ENCODE data around the gene LY6G6D.

Gene LY6G6D

DNA sequence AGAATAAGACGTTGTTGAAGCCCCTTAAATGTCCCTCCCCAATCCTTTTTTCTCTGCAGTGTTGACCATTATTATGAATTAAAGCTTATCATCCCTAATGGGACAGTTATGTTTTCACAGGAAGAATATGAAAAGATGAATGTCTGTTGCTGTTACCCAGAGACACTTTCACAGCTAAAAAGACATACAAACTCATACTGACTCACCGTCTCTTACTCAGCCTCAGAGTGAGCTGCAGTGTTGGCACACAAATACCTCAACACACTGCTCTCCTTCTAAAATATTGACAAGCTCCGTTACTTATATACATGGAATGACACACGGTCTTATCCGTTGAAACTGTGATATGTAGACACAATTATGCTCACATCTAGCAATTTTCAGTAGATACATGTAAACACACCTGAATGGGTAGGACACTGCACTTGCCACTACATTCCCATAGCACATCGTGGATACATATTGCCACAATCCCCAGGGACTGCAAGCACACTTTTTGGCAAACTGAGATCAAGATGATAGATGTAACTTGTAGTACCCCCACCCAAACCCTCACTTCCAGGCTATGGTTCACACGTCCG, 37.7 kb downstream of the LY6G6D start:
- DNase-seq, result no peak
- no peaks in the 10 kb centered on the region for H3K36me3 ChIP-seq (replicated peaks; ENCODE audit: insufficient read depth, low read length)
- no peaks in the 10 kb centered on the region for H3K4me1 ChIP-seq (ENCODE audit: low read length)
- no peaks in the 10 kb centered on the region for H3F3A ChIP-seq (ENCODE audit: insufficient read depth, low read length)
- no peaks in the 10 kb centered on the region for H4K20me1 ChIP-seq (ENCODE audit: insufficient read depth, low read length)
- H3K9me3 ChIP-seq (replicated peaks; ENCODE audit: insufficient read depth, low read length), result no peaks in the 10 kb centered on the region
- no peak overlapping the region for H3K27ac ChIP-seq (ENCODE audit: low read length)
- no peak overlapping the region for H3K9ac ChIP-seq (ENCODE audit: low read length)
- no peaks in the 10 kb centered on the region for H3K27me3 ChIP-seq (replicated peaks; ENCODE audit: insufficient read depth, low read length)
- no peak overlapping the region for H2AFZ ChIP-seq (ENCODE audit: low read length)
- H3K4me3 ChIP-seq (ENCODE audit: low read length), result no peak overlapping the region
- H3K79me2 ChIP-seq (ENCODE audit: low read length), result no peaks in the 10 kb centered on the region
- TF ChIP-seq EZH2phosphoT487 (IDR thresholded peaks at IDR 0.05; ENCODE audit: low read length) (no peak), EZH2 (optimal IDR thresholded peaks at IDR 0.05; ENCODE audit: low read depth, low read length) (no peak), CTCF (IDR thresholded peaks at IDR 0.05; ENCODE audit: low read length) (no peak)
- no peaks in the 10 kb centered on the region for H3K9me2 ChIP-seq (replicated peaks; ENCODE audit: insufficient read depth, low read length)
- H3K4me2 ChIP-seq (ENCODE audit: low read depth, low read length), result no peak overlapping the region

- no peaks in the 10 kb centered on the region for H3K9me3 ChIP-seq (replicated peaks; ENCODE audit: insufficient read depth, low read length)
- no peak overlapping the region for H3K27ac ChIP-seq (ENCODE audit: low read length)
- H3F3A ChIP-seq (ENCODE audit: insufficient read depth, low read length), result no peaks in the 10 kb centered on the region
- H3K36me3 ChIP-seq (replicated peaks; ENCODE audit: insufficient read depth, low read length), result no peaks in the 10 kb centered on the region
- no peak overlapping the region for H2AFZ ChIP-seq (ENCODE audit: low read length)
- no peaks in the 10 kb centered on the region for H3K27me3 ChIP-seq (replicated peaks; ENCODE audit: insufficient read depth, low read length)
- H3K79me2 ChIP-seq (ENCODE audit: low read length), result no peaks in the 10 kb centered on the region
- no peak for DNase-seq
- no peaks in the 10 kb centered on the region for H4K20me1 ChIP-seq (ENCODE audit: insufficient read depth, low read length)
- no peak for TF ChIP-seq EZH2phosphoT487 (IDR thresholded peaks at IDR 0.05; ENCODE audit: low read length)
- no peak for TF ChIP-seq CTCF (IDR thresholded peaks at IDR 0.05; ENCODE audit: low read length)
- TF ChIP-seq EZH2 (optimal IDR thresholded peaks at IDR 0.05; ENCODE audit: low read depth, low read length), result no peak
- no peak overlapping the region for H3K9ac ChIP-seq (ENCODE audit: low read length)
- no peak overlapping the region for H3K4me2 ChIP-seq (ENCODE audit: low read depth, low read length)
- no peak overlapping the region for H3K4me3 ChIP-seq (ENCODE audit: low read length)
- H3K9me2 ChIP-seq (replicated peaks; ENCODE audit: insufficient read depth, low read length), result no peaks in the 10 kb centered on the region
- no peaks in the 10 kb centered on the region for H3K4me1 ChIP-seq (ENCODE audit: low read length)
Measured at GRCh38 chr6:31758281-31758680, 43.1 kb downstream of the LY6G6D start.

DNA sequence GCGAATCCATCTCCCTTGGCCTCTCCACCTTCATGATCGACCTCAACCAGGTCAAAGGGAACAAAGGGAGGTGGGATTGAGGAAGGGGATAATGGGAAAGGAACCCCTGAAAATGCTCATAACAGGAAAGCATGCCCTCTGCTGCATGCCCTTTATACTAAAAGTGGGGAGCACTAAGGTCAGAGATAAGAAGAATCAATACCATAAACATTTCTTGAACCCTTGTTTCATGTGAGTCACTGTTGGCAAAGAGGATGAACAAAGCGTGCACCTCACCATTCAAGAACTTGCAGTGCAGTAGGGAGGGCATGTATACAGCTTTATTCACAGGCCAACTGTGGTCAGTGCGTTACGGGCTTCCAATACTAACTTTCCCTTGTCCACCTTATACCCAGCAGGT, 45.6 kb downstream of the LY6G6D start:
- no peaks in the 10 kb centered on the region for H4K20me1 ChIP-seq (ENCODE audit: insufficient read depth, low read length)
- H3K4me3 ChIP-seq (ENCODE audit: low read length), result no peak overlapping the region
- no peak overlapping the region for H3K9ac ChIP-seq (ENCODE audit: low read length)
- no peak overlapping the region for H3K4me2 ChIP-seq (ENCODE audit: low read depth, low read length)
- H3K79me2 ChIP-seq (ENCODE audit: low read length), result no peaks in the 10 kb centered on the region
- no peaks in the 10 kb centered on the region; the same call in 1 of the 2 replicates for H3F3A ChIP-seq (ENCODE audit: insufficient read depth, low read length)
- H3K36me3 ChIP-seq (replicated peaks; ENCODE audit: insufficient read depth, low read length), result no peaks in the 10 kb centered on the region
- no peaks in the 10 kb centered on the region for H3K9me3 ChIP-seq (replicated peaks; ENCODE audit: insufficient read depth, low read length)
- no peak overlapping the region for H3K27ac ChIP-seq (ENCODE audit: low read length)
- no peaks in the 10 kb centered on the region for H3K9me2 ChIP-seq (replicated peaks; ENCODE audit: insufficient read depth, low read length)
- H2AFZ ChIP-seq (ENCODE audit: low read length), result no peak overlapping the region
- no peak for DNase-seq
- peaks cover 16% of the 10 kb centered on the region for H3K4me1 ChIP-seq (ENCODE audit: low read length)
- H3K27me3 ChIP-seq (replicated peaks; ENCODE audit: insufficient read depth, low read length), result no peaks in the 10 kb centered on the region
- TF ChIP-seq EZH2phosphoT487 (IDR thresholded peaks at IDR 0.05; ENCODE audit: low read length) (no peak), CTCF (IDR thresholded peaks at IDR 0.05; ENCODE audit: low read length) (no peak)
